HG03442 (cell line): Measurements from ENCODE around the gene TXN2.

Experiments
- ATAC-seq: cut with Tn5 transposase; IDR thresholded peaks from one replicate; pipeline ENCODE4 v1.9.1; 2021; ENCODE audit warnings: mild to moderate bottlenecking, moderate library complexity; ENCODE audit not compliant: unreplicated experiment

Gene TXN2

GRCh38 chr22:36486619-36487384, 5.4 kb upstream of the TXN2 start:
- no peak for ATAC-seq

- no peak for ATAC-seq
These were observed 473 bp downstream of the TXN2 start for GRCh38 chr22:36480941-36481392.

- ATAC-seq: no peak
These were observed 2.5 kb downstream of the TXN2 start for GRCh38 chr22:36478966-36479365.

GRCh38 chr22:36475341-36475740, 6.1 kb downstream of the TXN2 start:
- ATAC-seq: no peak

- no peak for ATAC-seq
These were observed 8.8 kb downstream of the TXN2 start for GRCh38 chr22:36472689-36473088.

- no peak for ATAC-seq
These were observed 10.1 kb downstream of the TXN2 start for GRCh38 chr22:36471341-36471821.

GRCh38 chr22:36470994-36471331, 10.5 kb downstream of the TXN2 start:
- ATAC-seq: no peak

DNA sequence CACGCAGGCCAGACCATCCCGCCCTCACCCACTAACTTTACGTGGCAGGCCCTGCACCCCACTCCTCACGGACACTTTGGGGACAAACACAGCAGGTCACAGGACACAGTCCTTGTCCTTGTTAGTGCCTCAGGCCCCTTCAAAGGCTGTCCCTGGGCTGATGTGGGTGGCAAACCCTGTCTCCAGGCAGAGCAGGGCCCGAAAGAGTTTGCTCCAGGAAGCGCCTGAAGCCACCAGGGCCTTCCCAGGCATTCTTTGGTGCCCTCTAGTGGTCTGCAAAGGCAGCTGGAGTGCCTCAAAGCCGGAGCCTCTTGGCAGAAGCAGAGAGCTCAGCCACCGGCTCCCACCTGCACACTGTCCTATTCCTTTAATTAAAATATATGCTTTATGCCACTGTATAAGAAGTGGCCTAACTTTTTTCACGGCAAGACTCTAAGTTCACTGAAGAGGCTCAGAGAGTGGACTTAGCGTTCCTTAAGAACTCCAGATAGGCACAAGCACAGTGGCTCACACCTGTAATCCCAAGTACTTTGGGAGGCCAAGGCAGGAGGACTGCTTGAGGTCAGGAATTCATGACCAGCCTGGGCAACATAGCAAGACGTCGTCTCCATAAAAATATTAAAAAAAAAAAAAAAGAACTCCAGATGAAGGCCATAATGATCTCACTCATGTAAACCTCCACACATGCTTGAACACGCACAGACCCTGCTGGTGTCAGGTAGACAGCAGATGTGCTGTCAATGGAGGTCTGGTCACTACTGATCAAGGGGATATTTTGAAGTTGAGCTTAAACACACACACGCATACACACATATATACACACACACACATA, 11.1 kb downstream of the TXN2 start:
- no peak for ATAC-seq

- no peak for ATAC-seq
These were observed 12.2 kb downstream of the TXN2 start for GRCh38 chr22:36469094-36469710.

DNA sequence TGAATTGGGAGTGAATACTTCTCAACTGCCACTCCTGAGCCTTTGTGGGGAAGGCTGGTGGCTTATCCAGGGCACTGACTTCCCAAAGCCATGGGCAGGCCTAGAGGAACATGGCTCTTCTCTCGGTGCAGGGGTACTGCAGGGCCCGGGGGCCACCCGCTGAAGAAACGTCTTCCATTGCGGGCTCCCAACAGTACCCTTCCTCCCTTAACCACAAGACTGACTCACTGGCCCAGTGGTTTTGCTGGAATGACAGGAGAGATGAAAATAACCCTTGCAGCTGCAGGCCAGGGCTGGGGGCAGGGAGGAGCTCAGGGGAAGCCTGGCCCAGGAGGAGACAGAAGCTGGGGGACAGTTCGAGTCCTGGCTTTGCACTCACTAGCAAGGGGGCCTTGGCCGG, 13.5 kb downstream of the TXN2 start:
- no peak for ATAC-seq

DNA sequence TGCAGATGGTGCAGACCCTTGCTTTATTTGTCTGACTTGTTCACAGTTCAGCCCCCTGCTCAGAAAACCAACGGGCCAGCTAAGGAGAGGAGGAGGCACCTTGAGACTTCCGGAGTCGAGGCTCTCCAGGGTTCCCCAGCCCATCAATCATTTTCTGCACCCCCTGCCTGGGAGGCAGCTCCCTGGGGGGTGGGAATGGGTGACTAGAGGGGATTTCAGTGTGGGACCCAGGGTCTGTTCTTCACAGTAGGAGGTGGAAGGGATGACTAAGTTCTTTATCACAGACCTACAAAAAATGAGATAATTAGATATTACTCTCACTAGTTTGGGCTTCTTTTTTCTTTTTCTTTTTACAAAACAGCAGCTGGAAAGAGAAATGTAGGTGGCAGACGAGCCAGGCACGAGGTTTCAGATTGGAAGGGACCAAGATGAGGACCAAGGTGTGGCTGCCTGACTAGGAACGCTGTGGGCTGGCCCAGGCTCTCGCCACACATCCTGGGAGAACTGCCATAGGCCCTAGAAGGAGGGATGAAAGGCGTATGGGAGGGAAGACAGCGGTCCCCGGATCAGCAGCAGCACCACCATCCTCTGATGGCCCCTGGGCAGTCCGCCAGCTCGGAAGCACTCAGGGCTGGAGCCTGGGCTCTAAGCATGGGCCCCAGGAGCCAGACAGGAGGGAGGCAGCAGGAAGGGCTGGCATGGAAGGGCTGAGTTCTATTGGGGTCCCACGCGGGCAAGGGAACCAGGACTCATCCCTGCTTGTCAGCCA, 14.2 kb downstream of the TXN2 start:
- ATAC-seq: no peak

GRCh38 chr22:36466258-36466657, 15.2 kb downstream of the TXN2 start:
- no peak for ATAC-seq

GRCh38 chr22:36465232-36466021, 16.0 kb downstream of the TXN2 start:
- no peak for ATAC-seq

DNA sequence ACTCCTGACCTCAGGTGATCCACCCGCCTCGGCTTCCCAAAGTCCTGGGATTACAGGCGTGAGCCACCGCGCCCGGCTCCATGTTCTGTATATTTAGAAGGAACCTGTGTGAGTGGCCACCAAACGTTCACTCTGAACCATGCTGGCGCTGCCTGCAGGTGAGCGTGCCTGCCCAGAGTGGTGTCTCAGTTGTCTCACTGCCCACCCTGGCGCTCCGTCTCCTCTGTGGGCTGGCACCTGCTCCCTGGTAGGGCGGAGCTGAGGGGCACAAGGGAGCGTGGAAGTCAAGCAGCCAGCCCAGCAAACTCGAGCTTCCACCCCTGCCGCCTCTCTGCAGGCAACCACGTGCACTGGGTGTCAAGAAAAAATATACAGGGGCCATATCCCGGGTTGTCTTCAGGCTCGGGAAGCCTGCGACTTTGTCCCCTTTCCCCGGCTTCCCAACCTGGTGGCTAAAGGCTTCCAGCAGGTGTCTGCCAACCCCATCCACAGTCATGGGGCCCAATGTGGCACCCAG, 16.7 kb downstream of the TXN2 start:
- ATAC-seq: no peak

- ATAC-seq: no peak
These were observed 17.7 kb downstream of the TXN2 start for GRCh38 chr22:36463783-36464184.

GRCh38 chr22:36461665-36462649, 19.5 kb downstream of the TXN2 start:
- ATAC-seq: no peak

GRCh38 chr22:36460202-36460601, 21.2 kb downstream of the TXN2 start:
- ATAC-seq: no peak

DNA sequence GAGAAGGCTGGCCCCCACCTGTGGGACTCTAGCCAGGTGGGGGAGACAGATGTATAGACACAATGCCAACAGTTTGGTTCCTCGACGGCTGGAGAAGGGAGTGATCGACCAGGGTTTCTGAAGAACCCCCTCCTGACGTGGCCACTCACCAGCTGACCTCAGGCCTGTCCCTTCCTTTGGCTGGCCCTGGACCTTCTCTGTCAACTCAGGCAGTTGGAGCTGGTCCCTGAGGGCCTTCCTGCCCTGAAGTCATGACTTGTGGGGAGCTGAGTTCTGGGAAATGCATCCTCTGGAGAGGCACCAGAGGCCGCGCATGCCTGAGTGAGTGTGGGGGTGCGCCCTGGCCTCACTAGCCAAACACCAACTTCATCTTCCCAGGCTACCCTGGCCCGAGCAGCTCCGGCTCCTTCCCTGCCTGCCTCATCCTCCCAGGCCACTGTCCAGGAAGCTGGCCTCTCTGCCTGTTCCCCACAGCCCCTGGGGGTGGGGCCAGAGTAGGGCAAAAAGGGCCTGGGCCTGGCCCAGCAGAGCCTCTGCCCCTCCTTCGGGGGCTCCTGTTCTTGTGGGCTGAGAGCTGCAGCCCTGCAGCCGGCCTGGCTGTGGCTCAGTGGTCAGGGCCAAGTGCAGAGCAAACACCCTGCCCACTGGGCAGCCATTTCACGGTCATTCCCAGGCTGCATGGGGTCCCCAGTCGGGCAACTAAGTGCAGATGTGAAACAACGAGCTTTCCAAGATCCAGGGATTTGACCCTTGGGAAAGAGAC, 23.6 kb downstream of the TXN2 start:
- no peak for ATAC-seq
